OCI-LY1 (cell line): Measurements from ENCODE around the gene ZMYND19.

Experiments used
- EZH2 ChIP-seq: fragments of 200-600 bp; sonication (generic), shearing (Covaris generic); IDR thresholded peaks from 2 replicates; pipeline ENCODE4 v1.8.0; 2017; ENCODE audit warnings: borderline replicate concordance, mixed run types, mild to moderate bottlenecking, antibody characterized with exemption, low read length, moderate library complexity, mixed read lengths
- TF ChIP-seq, protein P1 (sequence below): fragments of 200-600 bp; sonication (generic), shearing (Covaris generic); IDR thresholded peaks from 2 replicates; pipeline ENCODE4 v1.5.1; 2017; ENCODE audit warnings: mild to moderate bottlenecking, antibody characterized with exemption, low read length, moderate library complexity, mixed read lengths

DNA sequence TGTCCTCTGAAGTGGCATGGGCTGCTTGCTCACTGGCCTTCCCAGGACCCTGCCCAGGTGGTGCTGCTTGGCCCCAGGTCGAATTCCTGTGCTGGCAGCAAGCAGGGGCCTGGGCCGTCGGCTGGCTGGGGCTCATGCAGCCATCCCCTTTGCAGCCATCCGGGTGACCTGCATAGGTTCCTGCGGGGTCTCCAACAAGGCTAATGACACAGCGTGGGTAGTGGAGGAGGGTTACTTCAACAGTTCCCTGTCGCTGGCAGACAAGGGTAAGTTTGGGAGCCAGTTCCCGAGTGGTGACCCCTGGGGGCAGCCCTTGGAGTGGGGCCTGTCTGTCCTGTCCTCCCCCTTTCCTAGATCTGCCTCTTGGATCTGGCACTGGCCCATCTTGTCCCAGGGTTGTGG is 22.4 kb upstream of the ZMYND19 start:
- TF ChIP-seq, protein P1, sequence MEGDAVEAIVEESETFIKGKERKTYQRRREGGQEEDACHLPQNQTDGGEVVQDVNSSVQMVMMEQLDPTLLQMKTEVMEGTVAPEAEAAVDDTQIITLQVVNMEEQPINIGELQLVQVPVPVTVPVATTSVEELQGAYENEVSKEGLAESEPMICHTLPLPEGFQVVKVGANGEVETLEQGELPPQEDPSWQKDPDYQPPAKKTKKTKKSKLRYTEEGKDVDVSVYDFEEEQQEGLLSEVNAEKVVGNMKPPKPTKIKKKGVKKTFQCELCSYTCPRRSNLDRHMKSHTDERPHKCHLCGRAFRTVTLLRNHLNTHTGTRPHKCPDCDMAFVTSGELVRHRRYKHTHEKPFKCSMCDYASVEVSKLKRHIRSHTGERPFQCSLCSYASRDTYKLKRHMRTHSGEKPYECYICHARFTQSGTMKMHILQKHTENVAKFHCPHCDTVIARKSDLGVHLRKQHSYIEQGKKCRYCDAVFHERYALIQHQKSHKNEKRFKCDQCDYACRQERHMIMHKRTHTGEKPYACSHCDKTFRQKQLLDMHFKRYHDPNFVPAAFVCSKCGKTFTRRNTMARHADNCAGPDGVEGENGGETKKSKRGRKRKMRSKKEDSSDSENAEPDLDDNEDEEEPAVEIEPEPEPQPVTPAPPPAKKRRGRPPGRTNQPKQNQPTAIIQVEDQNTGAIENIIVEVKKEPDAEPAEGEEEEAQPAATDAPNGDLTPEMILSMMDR, result no peak
- TF ChIP-seq EZH2, result no peak
